Natural killer cell treated with Interleukin-12 subunit alpha and Interleukin-12 subunit beta and Interleukin-15 and Interleukin-18, amount 100 ng/mL, for 72 hours (primary cell): Measurements from ENCODE around the gene MAP4K5. TPM values are rescaled to one million over a fixed set of nuclear protein-coding genes. Genes with fewer than 3 reads are reported as not detected.

ENCODE experiments used
- ATAC-seq, 2 donors: fragments of 150-1000 bp; cut with Tn5 transposase in 1 of 2; sonication (Bioruptor Pico), chemical (Tn5 transposase) in 1 of 2; 2 replicates each; pipeline ENCODE4 v1.10.0; 2021
- DNase-seq: peaks from one replicate; pipeline ENCODE4 v3.0.0; 2022; ENCODE audit warnings: low spot score
- H3K27ac Mint-ChIP-seq, 2 donors: 1 replicate in 1 of 2; 2 replicates in 1 of 2; pipeline ENCODE4 v1.8.0; 2022; ENCODE audit warnings: mixed read lengths in 2 of 2, mild to moderate bottlenecking in 1 of 2, moderate library complexity in 1 of 2
- H3K27me3 Mint-ChIP-seq, 2 donors: 1 replicate in 1 of 2; 2 replicates in 1 of 2; pipeline ENCODE4 v1.8.0; 2022; ENCODE audit warnings: mixed read lengths in 2 of 2
- H3K36me3 Mint-ChIP-seq: one replicate; pipeline ENCODE4 v1.8.0; 2022; ENCODE audit warnings: mixed read lengths
- H3K4me1 Mint-ChIP-seq, 2 donors: 1 replicate in 1 of 2; 2 replicates in 1 of 2; pipeline ENCODE4 v1.8.0; 2022; ENCODE audit warnings: low read depth in 2 of 2, mixed read lengths in 2 of 2, mild to moderate bottlenecking in 1 of 2
- H3K4me3 Mint-ChIP-seq: one replicate; pipeline ENCODE4 v1.8.0; 2022; ENCODE audit warnings: mixed read lengths
- H3K9me3 Mint-ChIP-seq: 2 replicates; pipeline ENCODE4 v1.8.0; 2022; ENCODE audit warnings: mixed read lengths
- total RNA-seq, 2 donors: library from RNA; stranded (reverse); gene quantifications; one replicate each; pipeline ENCODE4 v1.2.3, GENCODE V29; 2022

Gene MAP4K5
- total RNA-seq, 2 donors from 2014 or later = 48.7 to 59.3 TPM

DNA sequence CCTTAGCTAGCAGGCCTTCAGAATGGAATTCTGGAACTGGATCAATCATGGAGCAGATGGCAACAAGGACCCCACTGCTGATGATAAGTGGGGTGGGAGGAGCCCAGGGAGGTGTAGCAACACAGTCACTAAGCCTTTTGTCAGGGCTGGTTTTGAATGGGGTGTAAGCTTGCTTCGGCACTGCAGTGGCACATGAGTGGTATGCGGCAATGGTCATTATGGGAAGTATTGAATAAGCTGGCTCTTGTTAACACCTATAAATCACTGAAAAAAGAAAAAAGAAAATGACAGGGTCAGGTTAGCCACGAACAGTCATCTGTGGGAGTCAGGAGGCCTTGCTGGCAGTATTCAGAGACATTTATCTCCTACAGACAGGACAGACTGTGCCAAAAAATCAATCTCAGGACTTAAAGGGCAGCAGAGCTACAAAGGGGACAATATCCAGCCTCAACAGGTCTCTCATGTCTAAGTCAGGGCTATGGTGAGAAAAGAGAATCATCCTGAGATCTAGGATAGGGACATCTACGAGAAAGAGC is 154.8 kb downstream of the MAP4K5 start:
- Mint-ChIP-seq H3K4me3 (no peak overlapping the region), H3K27ac (no peak overlapping the region), H3K36me3 (no peaks in the 10 kb centered on the region), H3K4me1 (peaks cover 0 to 4% of the 10 kb centered on the region in 2 donors), H3K9me3 (no peaks in the 10 kb centered on the region), H3K27me3 (no peaks in the 10 kb centered on the region)
- DNase-seq (no peak), ATAC-seq (no peak)

DNA sequence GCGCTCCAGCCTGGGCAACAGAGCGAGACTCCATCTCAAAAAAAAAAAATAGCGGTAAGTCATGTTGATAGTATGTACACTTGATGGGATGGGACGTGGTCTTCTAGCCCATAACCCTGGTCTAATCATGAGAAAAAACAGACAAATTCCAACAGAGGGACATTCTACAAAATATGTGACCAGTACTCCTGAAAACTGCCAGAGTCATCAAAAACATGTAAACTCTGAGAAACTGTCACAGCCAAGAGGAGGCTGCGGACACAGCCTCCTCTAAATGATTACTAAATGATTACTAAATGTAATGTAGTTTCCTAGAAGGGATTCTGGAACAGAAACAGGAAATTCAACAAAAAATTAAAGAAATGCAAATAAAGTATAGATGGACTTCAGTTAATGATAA is 156.6 kb downstream of the MAP4K5 start:
- Mint-ChIP-seq H3K4me1 (peaks cover 0 to 4% of the 10 kb centered on the region in 2 donors), H3K4me3 (no peak overlapping the region), H3K9me3 (no peaks in the 10 kb centered on the region), H3K27ac (no peak overlapping the region), H3K27me3 (no peaks in the 10 kb centered on the region), H3K36me3 (no peaks in the 10 kb centered on the region)
- ATAC-seq (no peak), DNase-seq (no peak)

DNA sequence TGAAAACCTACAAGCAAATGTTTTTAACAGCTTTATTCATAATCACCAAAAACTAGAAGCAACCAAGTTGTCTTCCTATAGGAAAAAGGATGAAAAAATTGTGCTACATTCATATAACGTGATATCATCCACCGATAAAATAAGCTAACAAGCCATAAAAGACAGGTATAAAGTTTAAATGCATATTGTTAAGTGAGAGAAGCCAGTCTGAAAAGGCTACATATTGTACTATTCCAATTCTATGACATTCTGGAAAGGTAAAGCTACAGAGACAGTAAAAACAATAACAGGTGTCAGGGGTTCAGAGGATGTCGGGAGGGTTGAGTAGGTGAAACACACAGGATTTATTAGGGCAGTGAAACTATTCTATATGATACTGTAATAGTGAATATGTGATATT is 158.4 kb downstream of the MAP4K5 start:
- Mint-ChIP-seq H3K4me1 (peaks cover 0 to 4% of the 10 kb centered on the region in 2 donors), H3K9me3 (no peaks in the 10 kb centered on the region), H3K4me3 (no peak overlapping the region), H3K27me3 (no peaks in the 10 kb centered on the region), H3K27ac (no peak overlapping the region), H3K36me3 (no peaks in the 10 kb centered on the region)
- DNase-seq = no peak
- no peak for ATAC-seq

DNA sequence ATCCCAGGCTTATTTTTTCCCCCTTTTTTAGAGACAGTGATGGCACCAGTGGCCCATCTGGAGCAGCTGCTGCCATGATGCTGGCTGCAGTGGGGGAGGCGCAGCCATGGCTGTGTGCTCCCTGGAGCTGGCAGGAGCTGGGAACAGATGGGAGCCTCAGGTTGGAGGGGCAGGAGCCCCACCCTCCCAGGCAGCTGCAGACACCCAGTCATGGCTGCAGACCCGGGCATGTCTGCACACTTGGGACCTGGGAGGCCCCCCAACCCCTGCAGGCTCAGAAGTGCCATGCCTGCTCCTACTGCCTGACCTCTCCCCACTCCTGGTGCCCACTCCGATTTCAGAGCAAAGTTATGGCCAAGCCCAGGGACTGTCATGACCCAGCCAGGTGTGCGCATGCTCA is 160.8 kb downstream of the MAP4K5 start:
- no peak for DNase-seq
- Mint-ChIP-seq H3K4me1 (peaks cover 9 to 12% of the 10 kb centered on the region in 2 donors), H3K9me3 (no peaks in the 10 kb centered on the region), H3K27me3 (no peaks in the 10 kb centered on the region), H3K27ac (no peak overlapping the region), H3K36me3 (no peaks in the 10 kb centered on the region), H3K4me3 (no peak overlapping the region)
- no peak for ATAC-seq

Other genes starting within 250 kb of the MAP4K5 start
- gene L2HGDH, start 220.3 kb downstream of the MAP4K5 start, total RNA-seq = 10 to 100 TPM; 14.2 to 15.4 TPM
- 10 to 100 TPM; 14.9 to 16.6 TPM for gene DMAC2L, start 220.2 kb downstream of the MAP4K5 start, total RNA-seq
- 1 to 10 TPM; 2.3 to 7.3 TPM for gene CDKL1, start 135.7 kb downstream of the MAP4K5 start, total RNA-seq
- 1 to 10 TPM in 1 of 2 donors, under 1 TPM in 1; 0.62 to 1.8 TPM for gene ATL1, start 27.6 kb upstream of the MAP4K5 start, total RNA-seq
- gene SAV1, start 135.7 kb upstream of the MAP4K5 start, total RNA-seq = 1 to 10 TPM; 7.5 to 9.4 TPM